Mesothelial cell of epicardium (in vitro differentiated cells): ENCODE data around the gene CTNNA2. TPM values are rescaled to one million over a fixed set of nuclear protein-coding genes. Genes with fewer than 3 reads are reported as not detected.

Source experiments
- DNase-seq, 2 experiments: peaks; one replicate each; pipeline ENCODE4 v3.0.0; 2021; ENCODE audit warnings: low spot score in 2 of 2; ENCODE audit not compliant: unreplicated experiment in 2 of 2
- H3K27ac Mint-ChIP-seq: 2 replicates; pipeline ENCODE4 v1.8.0; 2021; ENCODE audit warnings: mixed read lengths
- H3K27me3 Mint-ChIP-seq: 2 replicates; pipeline ENCODE4 v1.8.0; 2021; ENCODE audit warnings: low read depth, mixed read lengths
- H3K36me3 Mint-ChIP-seq: 2 replicates; pipeline ENCODE4 v1.8.0; 2021; ENCODE audit warnings: mixed read lengths
- H3K4me1 Mint-ChIP-seq: 2 replicates; pipeline ENCODE4 v1.8.0; 2021; ENCODE audit warnings: mixed read lengths
- H3K4me3 Mint-ChIP-seq: 2 replicates; pipeline ENCODE4 v1.8.0; 2021; ENCODE audit warnings: mild to moderate bottlenecking, moderate library complexity, mixed read lengths
- H3K9me3 Mint-ChIP-seq: 2 replicates; pipeline ENCODE4 v1.8.0; 2021; ENCODE audit warnings: mixed read lengths
- CTCF ChIP-seq: fragments of 200-600 bp; sonication (generic); IDR thresholded peaks from one replicate; pipeline ENCODE4 v1.5.0; 2021; ENCODE audit warnings: antibody characterized with exemption; ENCODE audit not compliant: unreplicated experiment
- total RNA-seq: library from RNA; stranded (reverse); gene quantifications from 3 replicates; pipeline ENCODE4 v1.2.1, GENCODE V29; 2021

Gene CTNNA2
- total RNA-seq, 1 donor from 2014 or later, result 4.9 TPM

- no peaks in the 10 kb centered on the region for H3K27me3 Mint-ChIP-seq
- no peaks in the 10 kb centered on the region for H3K36me3 Mint-ChIP-seq
- no peak for TF ChIP-seq CTCF
- no peak for DNase-seq
- H3K9me3 Mint-ChIP-seq, result peaks cover 8% of the 10 kb centered on the region
- H3K4me1 Mint-ChIP-seq, result peaks cover 9% of the 10 kb centered on the region
- no peak overlapping the region for H3K4me3 Mint-ChIP-seq
- H3K27ac Mint-ChIP-seq, result no peak overlapping the region
Measured at GRCh38 chr2:80548469-80548868, 1035.6 kb downstream of the CTNNA2 start.

DNA sequence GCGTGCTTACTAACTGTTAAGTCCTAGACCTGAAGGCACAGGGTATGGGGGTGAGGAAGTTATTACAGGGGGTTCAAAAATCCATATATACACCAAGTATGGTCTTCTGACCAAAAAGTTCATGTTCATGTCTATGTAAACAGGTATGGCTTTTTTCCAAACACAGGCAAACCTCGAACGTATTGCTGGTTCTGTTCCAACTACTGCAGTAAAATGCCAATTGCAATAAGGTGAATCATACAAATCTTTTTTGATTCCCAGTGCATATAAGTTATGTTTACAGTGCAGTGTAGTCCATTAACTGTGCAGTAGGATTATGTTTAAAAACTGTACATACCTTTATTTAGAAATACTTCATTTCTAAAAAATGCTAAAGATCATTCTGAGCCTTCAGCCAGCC lies 1037.0 kb downstream of the CTNNA2 start:
- Mint-ChIP-seq H3K36me3 (no peaks in the 10 kb centered on the region), H3K9me3 (peaks cover 9% of the 10 kb centered on the region), H3K4me3 (no peak overlapping the region), H3K27ac (no peak overlapping the region), H3K4me1 (peaks cover 9% of the 10 kb centered on the region), H3K27me3 (no peaks in the 10 kb centered on the region)
- no peak for TF ChIP-seq CTCF
- no peak for DNase-seq

- DNase-seq, result no peak
- H3K27ac Mint-ChIP-seq, result no peak overlapping the region
- no peak for TF ChIP-seq CTCF
- H3K36me3 Mint-ChIP-seq, result no peaks in the 10 kb centered on the region
- H3K4me1 Mint-ChIP-seq, result peaks cover 16% of the 10 kb centered on the region
- no peaks in the 10 kb centered on the region for H3K9me3 Mint-ChIP-seq
- no peak overlapping the region for H3K4me3 Mint-ChIP-seq
- peaks cover 5% of the 10 kb centered on the region for H3K27me3 Mint-ChIP-seq
Measured at GRCh38 chr2:80560326-80560725, 1047.5 kb downstream of the CTNNA2 start.

DNA sequence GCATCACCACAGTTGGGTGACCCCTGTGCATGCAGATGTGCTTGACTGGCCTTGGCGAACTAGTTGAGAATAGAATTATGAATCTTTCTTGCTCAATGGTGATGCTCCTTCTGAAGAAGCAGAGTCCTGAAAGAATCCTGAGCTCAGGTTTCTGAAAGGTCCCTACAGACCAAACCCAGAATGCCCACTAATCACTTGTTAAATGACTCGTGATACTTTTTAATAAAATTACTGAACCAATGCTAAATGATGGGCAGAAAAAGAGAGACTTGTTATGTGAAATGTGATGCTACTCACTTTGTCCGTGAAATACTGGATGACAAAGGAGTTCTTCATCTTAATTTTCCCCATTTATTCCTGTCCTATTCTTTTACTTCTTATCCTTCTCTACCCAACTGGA lies 1055.2 kb downstream of the CTNNA2 start:
- no peak for TF ChIP-seq CTCF
- peaks cover 6% of the 10 kb centered on the region for H3K27me3 Mint-ChIP-seq
- no peaks in the 10 kb centered on the region for H3K36me3 Mint-ChIP-seq
- no peak for DNase-seq
- no peaks in the 10 kb centered on the region for H3K9me3 Mint-ChIP-seq
- H3K4me3 Mint-ChIP-seq, result no peak overlapping the region
- H3K4me1 Mint-ChIP-seq, result peaks cover 16% of the 10 kb centered on the region
- no peak overlapping the region for H3K27ac Mint-ChIP-seq

GRCh38 chr2:80573167-80573566 lies 1060.3 kb downstream of the CTNNA2 start:
- no peaks in the 10 kb centered on the region for H3K4me1 Mint-ChIP-seq
- no peak for DNase-seq
- no peak overlapping the region for H3K4me3 Mint-ChIP-seq
- no peaks in the 10 kb centered on the region for H3K36me3 Mint-ChIP-seq
- TF ChIP-seq CTCF, result no peak
- no peak overlapping the region for H3K27ac Mint-ChIP-seq
- H3K9me3 Mint-ChIP-seq, result no peaks in the 10 kb centered on the region
- H3K27me3 Mint-ChIP-seq, result peaks cover 3% of the 10 kb centered on the region

- Mint-ChIP-seq H3K27ac (no peak overlapping the region), H3K9me3 (no peaks in the 10 kb centered on the region)
Measured at GRCh38 chr2:80573950-80574349, 1061.1 kb downstream of the CTNNA2 start.

More at GRCh38 chr2:80573950-80574349, 1061.1 kb downstream of the CTNNA2 start:
- H3K36me3 Mint-ChIP-seq, result no peaks in the 10 kb centered on the region
- peaks cover 3% of the 10 kb centered on the region for H3K27me3 Mint-ChIP-seq
- H3K4me3 Mint-ChIP-seq, result no peak overlapping the region
- no peak for DNase-seq
- TF ChIP-seq CTCF, result no peak
- H3K4me1 Mint-ChIP-seq, result no peaks in the 10 kb centered on the region
